Smooth muscle cell (in vitro differentiated cells): ENCODE data around the gene RHBG. TPM values are rescaled to one million over a fixed set of nuclear protein-coding genes. Genes with fewer than 3 reads are reported as not detected.

Experiments
- DNase-seq: peaks from one replicate; lab custom pipeline; 2025; ENCODE audit not compliant: unreplicated experiment; lab: John Stamatoyannopoulos, UW
- H2AFZ ChIP-seq: fragments of 200-600 bp; sonication (generic); 2 replicates; pipeline ENCODE4 v1.6.0; 2016; ENCODE audit warnings: antibody characterized with exemption, low read depth, mild to moderate bottlenecking
- H3F3A ChIP-seq: fragments of 200-600 bp; sonication (generic); 2 replicates; pipeline ENCODE4 v1.6.0; 2017; ENCODE audit warnings: antibody characterized with exemption, low read depth
- H3K27ac ChIP-seq: fragments of 200-600 bp; sonication (generic); 2 replicates; pipeline ENCODE4 v1.5.1; 2016; ENCODE audit warnings: low read depth, mild to moderate bottlenecking
- H3K27me3 ChIP-seq: fragments of 200-600 bp; sonication (generic); 2 replicates; pipeline ENCODE4 v1.6.1; 2016; ENCODE audit warnings: low read depth, mild to moderate bottlenecking
- H3K36me3 ChIP-seq: fragments of 200-600 bp; sonication (generic); 2 replicates; pipeline ENCODE4 v1.5.1; 2016; ENCODE audit warnings: low read depth
- H3K4me1 ChIP-seq: fragments of 200-600 bp; sonication (generic); 2 replicates; pipeline ENCODE4 v1.5.1; 2016; ENCODE audit warnings: low read depth
- H3K4me2 ChIP-seq: fragments of 200-600 bp; sonication (generic); 2 replicates; pipeline ENCODE4 v1.6.0; 2016; ENCODE audit warnings: mild to moderate bottlenecking
- H3K4me3 ChIP-seq: fragments of 200-600 bp; sonication (generic); 2 replicates; pipeline ENCODE4 v1.5.1; 2016; ENCODE audit warnings: mild to moderate bottlenecking
- H3K79me2 ChIP-seq: fragments of 200-600 bp; sonication (generic); 2 replicates; pipeline ENCODE4 v1.6.0; 2016; ENCODE audit warnings: low read depth, mild to moderate bottlenecking
- H3K9ac ChIP-seq: fragments of 200-600 bp; sonication (generic); 2 replicates; pipeline ENCODE4 v1.6.0; 2016; ENCODE audit warnings: low read depth
- H3K9me3 ChIP-seq: fragments of 200-600 bp; sonication (generic); replicated peaks from 2 replicates; pipeline ENCODE4 v1.5.1; 2016; ENCODE audit warnings: low read depth
- H4K20me1 ChIP-seq: fragments of 200-600 bp; sonication (generic); 2 replicates; pipeline ENCODE4 v1.6.0; 2016; ENCODE audit warnings: low read depth
- WGBS: methylation state at CpG from one replicate; pipeline ENCODE4 v1.1.7; 2016; ENCODE audit warnings: low lambda C conversion rate; 5-methylcytosine and 5-hydroxymethylcytosine counted together
- polyA plus RNA-seq: library from polyadenylated mRNA; unstranded; fragments of >200 nt; fragmentation: Nextera tagmentation; extraction: Ambion mirVana; gene quantifications from 2 replicates; pipeline ENCODE4 v1.2.1, GENCODE V29; 2016
- total RNA-seq: library from RNA; depleted of rRNA; stranded (reverse); fragments of >200 nt; gene quantifications from 2 replicates; pipeline ENCODE4 v1.2.3, GENCODE V29; 2014
- TF ChIP-seq, protein P1 (sequence below): fragments of 200-600 bp; sonication (generic); IDR thresholded peaks from 2 replicates; pipeline ENCODE4 v1.5.1; 2017; ENCODE audit warnings: borderline replicate concordance, mild to moderate bottlenecking, antibody characterized with exemption; ENCODE audit not compliant: insufficient read depth, poor library complexity, severe bottlenecking

The RHBG gene
- total and polyA plus RNA-seq, 2 experiments from 2014 or later, result not detected

DNA sequence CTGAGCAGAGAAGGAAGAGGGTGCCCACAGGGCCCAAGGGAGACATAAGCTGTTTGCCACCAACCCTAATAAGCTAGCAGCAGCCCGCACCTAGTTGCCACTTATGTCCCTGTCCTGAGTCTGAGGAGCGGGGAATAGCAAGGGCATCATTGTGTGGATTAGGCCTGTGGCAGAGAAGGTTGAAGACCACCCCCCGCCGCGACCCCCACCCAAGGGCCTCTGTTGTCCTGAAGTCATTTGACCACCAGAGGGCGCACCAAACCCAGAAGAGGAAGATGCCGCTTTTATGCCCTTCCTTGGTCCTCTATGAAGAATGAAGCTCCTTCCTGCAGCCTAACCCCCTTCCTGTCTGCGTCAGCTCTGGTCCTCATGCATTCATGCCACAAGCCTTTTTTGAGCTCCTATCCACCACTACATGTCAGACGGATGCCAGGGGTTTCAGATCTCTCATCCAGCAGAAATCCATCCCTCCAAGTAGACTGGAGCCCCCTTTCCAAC lies 16.6 kb downstream of the RHBG start:
- Histone ChIP-seq H3K79me2 (no peaks in the 10 kb centered on the region), H3K36me3 (no peaks in the 10 kb centered on the region), H2AFZ (no peak overlapping the region), H3K9me3 (no peaks in the 10 kb centered on the region), H3K4me3 (no peak overlapping the region), H3K4me2 (no peak overlapping the region), H3K27me3 (peaks cover 21% of the 10 kb centered on the region), H4K20me1 (no peaks in the 10 kb centered on the region), H3K9ac (no peak overlapping the region), H3K27ac (no peak overlapping the region), H3F3A (no peaks in the 10 kb centered on the region), H3K4me1 (peaks cover 15% of the 10 kb centered on the region)
- peak; percentile 17 for DNase-seq
- TF ChIP-seq, protein P1, sequence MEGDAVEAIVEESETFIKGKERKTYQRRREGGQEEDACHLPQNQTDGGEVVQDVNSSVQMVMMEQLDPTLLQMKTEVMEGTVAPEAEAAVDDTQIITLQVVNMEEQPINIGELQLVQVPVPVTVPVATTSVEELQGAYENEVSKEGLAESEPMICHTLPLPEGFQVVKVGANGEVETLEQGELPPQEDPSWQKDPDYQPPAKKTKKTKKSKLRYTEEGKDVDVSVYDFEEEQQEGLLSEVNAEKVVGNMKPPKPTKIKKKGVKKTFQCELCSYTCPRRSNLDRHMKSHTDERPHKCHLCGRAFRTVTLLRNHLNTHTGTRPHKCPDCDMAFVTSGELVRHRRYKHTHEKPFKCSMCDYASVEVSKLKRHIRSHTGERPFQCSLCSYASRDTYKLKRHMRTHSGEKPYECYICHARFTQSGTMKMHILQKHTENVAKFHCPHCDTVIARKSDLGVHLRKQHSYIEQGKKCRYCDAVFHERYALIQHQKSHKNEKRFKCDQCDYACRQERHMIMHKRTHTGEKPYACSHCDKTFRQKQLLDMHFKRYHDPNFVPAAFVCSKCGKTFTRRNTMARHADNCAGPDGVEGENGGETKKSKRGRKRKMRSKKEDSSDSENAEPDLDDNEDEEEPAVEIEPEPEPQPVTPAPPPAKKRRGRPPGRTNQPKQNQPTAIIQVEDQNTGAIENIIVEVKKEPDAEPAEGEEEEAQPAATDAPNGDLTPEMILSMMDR, result peak; percentile 97
- 17% methylated on average over 9 of the region's 9 CpGs for WGBS

GRCh38 chr1:156386134-156386901 lies 17.3 kb downstream of the RHBG start:
- no peaks in the 10 kb centered on the region for H3K9me3 ChIP-seq
- H3K4me3 ChIP-seq, result no peak overlapping the region
- H3F3A ChIP-seq, result no peaks in the 10 kb centered on the region
- H3K27ac ChIP-seq, result no peak overlapping the region
- H2AFZ ChIP-seq, result no peak overlapping the region
- WGBS, result 90% methylated on average over 6 of the region's 6 CpGs
- TF ChIP-seq, protein P1, result no peak
- peaks cover 23% of the 10 kb centered on the region for H3K4me1 ChIP-seq
- no peaks in the 10 kb centered on the region for H4K20me1 ChIP-seq
- H3K4me2 ChIP-seq, result no peak overlapping the region
- H3K36me3 ChIP-seq, result no peaks in the 10 kb centered on the region
- no peak overlapping the region for H3K9ac ChIP-seq
- no peak for DNase-seq
- H3K79me2 ChIP-seq, result no peaks in the 10 kb centered on the region
- peaks cover 21% of the 10 kb centered on the region for H3K27me3 ChIP-seq

DNA sequence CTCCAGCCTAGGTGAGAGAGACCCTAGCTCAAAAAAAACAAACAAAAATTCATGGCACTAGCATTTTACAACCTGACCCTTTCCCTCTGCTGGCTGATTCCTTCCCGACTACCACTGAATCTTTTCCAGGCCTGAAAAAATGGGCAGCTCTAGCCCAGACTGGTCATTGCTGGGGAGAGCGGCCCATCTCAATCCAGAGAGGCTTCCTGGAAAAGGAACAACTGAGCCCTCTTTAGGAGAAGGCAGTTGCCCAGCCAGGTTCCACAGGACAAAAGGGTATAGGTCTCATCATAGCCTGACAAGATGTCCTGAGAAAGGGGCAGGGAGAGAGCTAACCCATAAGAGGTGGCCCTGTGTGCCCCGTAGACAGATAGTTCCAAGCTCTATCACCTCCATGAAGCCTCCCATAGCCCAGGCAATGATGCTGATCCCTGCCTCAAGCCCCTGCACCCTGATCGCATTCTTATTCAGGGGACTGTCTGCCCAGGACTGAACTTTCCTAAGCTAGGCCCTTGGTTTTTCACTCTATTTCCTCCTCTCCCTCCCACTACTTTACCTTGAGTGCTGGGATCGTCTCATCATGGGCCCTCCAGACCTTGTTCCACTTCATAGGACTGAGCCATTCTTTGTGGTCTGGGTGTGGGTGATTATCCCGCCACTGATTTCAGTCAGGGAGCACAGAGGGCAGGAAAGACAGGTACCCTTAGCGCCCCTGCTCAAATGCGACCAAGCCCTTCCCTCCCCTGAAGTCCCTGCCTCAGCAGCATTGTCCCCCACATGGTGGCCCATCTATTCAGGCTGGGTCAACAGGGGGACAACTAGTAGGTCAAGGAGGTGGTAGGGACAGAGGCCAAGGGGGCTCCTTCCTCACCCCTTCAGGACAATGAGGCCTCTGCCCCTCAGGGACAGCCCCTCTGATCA lies 18.2 kb downstream of the RHBG start:
- Histone ChIP-seq H3K9me3 (no peaks in the 10 kb centered on the region), H3F3A (no peaks in the 10 kb centered on the region), H3K79me2 (no peaks in the 10 kb centered on the region), H3K9ac (no peak overlapping the region), H3K4me3 (no peak overlapping the region), H3K27ac (no peak overlapping the region), H3K36me3 (no peaks in the 10 kb centered on the region), H2AFZ (no peak overlapping the region), H3K4me1 (peaks cover 29% of the 10 kb centered on the region), H4K20me1 (no peaks in the 10 kb centered on the region), H3K4me2 (no peak overlapping the region), H3K27me3 (peaks cover 21% of the 10 kb centered on the region)
- 96% methylated on average over 8 of the region's 8 CpGs for WGBS
- DNase-seq, result no peak
- TF ChIP-seq, protein P1, result no peak
